WI38 (cell line): Measurements from ENCODE around the gene AP5B1.

ENCODE experiments used
- H3K4me3 ChIP-seq: 2 replicates; pipeline ENCODE4 v1.5.1; 2011; ENCODE audit warnings: low read depth, mild to moderate bottlenecking, control low read depth, low read length
- CTCF ChIP-seq: IDR thresholded peaks from 2 replicates; pipeline ENCODE4 v1.5.1; 2012; ENCODE audit warnings: low read depth, mild to moderate bottlenecking, control low read depth, low read length

AP5B1 gene

GRCh38 chr11:65779919-65780769, 632 bp downstream of the AP5B1 start:
- H3K4me3 ChIP-seq: peak overlapping the region; percentile 78
- peak; percentile 97 for TF ChIP-seq CTCF

- peak overlapping the region; percentile 78 for H3K4me3 ChIP-seq
- TF ChIP-seq CTCF: no peak
Measured at GRCh38 chr11:65779669-65779918, 1.2 kb downstream of the AP5B1 start.

GRCh38 chr11:65778901-65779668, 1.7 kb downstream of the AP5B1 start:
- H3K4me3 ChIP-seq: peak overlapping the region; percentile 78
- no peak for TF ChIP-seq CTCF

- H3K4me3 ChIP-seq: no peak overlapping the region
- no peak for TF ChIP-seq CTCF
Measured at GRCh38 chr11:65778431-65778900, 2.3 kb downstream of the AP5B1 start.

GRCh38 chr11:65777821-65778361, 2.9 kb downstream of the AP5B1 start:
- TF ChIP-seq CTCF: no peak
- no peak overlapping the region for H3K4me3 ChIP-seq

GRCh38 chr11:65777241-65777640, 3.5 kb downstream of the AP5B1 start:
- H3K4me3 ChIP-seq: no peak overlapping the region
- no peak for TF ChIP-seq CTCF

- H3K4me3 ChIP-seq: no peak overlapping the region
- TF ChIP-seq CTCF: no peak
Measured at GRCh38 chr11:65776710-65777141, 4.0 kb downstream of the AP5B1 start.
